SHP77 treated with DMSO at 0.1 percent for 48 hours (cell line): Measurements from ENCODE around the gene TBC1D21.

Experiments
- DNase-seq: peaks from one replicate; lab custom pipeline; 2025; lab: John Stamatoyannopoulos, UW

TBC1D21 gene

GRCh38 chr15:73873456-73873855 lies at the start of gene TBC1D21:
Gene TBC1D21, plus strand, starts transcription at chr15:73873564. Its CDS starts 146 bp downstream, at chr15:73873710.
- DNase-seq, result no peak

DNA sequence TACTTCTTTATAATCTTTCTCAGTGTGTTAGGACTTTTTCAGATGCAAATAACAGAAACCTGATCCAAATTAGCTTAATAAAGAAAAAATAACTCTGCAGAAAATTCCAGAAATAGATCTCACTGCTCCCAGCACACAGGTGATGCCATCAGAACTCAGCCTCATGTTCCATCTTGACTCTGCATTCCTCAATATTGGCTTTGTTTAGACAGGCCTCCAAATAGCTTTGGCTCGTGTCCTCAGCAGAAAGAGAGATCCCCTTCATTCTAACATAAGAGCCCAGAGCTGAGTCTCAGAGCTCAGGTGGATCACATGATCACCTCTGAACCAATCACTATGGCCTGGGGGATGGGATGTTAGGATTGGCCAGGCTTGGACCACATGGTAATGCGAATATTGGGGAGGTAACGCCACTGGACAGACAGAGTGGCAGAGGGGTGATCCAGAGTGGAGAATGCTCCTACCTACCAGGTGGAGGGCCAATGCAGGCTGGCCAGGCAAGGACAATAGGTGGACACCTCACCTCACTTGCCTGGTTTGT lies 46.6 kb upstream of the TBC1D21 start:
- DNase-seq, result no peak

GRCh38 chr15:73829523-73829922 lies 43.8 kb upstream of the TBC1D21 start:
- no peak for DNase-seq

DNA sequence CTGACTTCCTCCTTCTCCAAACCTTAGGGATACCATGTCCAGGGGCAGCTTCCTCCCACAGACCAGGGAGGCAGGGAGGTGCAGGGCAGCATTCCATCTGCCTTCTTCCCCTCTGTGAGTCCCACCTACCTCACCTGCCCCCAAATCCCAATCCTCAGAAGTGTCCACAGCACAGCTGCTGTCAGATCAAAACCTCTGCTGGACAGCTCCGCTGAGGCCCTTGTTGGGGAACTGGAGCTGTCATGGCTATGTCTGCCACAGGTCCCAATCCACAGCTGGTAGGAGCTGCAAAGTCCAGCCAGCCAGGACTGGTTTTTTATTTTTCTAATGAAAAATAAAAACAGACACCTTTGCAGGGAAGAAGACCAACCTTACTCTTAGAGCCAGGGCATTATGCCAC lies 40.7 kb upstream of the TBC1D21 start:
- no peak for DNase-seq

DNA sequence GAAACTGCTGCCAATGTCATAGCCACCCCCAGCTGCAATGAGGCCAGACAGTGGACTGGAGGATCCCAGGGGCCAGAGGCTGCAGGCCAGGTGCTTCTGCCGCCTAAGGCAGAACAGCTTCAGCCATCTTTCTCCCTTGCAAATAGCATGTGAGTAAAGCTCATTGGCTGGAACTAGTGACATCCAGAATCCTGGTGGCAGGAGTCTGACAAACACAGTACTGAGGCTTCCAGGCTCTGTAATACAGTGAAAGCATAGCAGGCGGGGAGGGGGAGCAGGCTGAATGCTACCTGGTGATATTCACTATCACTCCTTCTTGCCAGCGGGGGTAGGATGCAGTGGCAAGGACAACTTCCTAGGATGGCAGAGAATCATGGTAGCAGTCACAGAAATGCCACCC lies 36.5 kb upstream of the TBC1D21 start:
- DNase-seq, result no peak

DNA sequence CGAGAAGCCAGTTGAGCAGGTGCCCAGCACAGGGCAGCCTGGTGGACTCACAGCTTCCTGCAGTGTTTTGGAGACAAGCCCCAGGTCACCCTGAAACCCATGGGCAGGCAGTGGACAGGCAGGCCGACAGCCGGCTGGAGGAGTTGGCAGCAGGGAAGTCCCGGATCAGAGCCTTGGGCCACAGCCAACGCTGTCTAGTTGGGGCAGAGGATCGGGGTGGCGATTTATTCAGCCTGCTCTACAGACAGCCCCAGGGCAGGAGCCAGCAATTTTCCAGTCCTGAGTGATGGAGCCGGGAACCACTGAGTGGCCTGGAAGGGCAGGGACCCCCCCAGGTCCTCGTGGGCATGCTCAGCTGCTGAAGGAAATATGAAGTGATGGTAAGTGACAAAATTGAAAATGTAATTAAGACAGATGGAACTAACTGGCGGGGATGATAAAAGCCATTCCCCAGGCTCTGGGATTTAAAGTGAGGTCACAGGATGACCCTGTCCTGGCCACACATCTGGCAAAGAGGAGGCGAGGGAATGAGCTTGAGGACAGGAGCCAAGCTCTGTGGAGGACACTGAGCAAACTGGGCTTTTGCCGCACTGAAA lies 34.4 kb upstream of the TBC1D21 start:
- no peak for DNase-seq

- DNase-seq, result no peak
These were observed 33.5 kb upstream of the TBC1D21 start for GRCh38 chr15:73839699-73840377.

DNA sequence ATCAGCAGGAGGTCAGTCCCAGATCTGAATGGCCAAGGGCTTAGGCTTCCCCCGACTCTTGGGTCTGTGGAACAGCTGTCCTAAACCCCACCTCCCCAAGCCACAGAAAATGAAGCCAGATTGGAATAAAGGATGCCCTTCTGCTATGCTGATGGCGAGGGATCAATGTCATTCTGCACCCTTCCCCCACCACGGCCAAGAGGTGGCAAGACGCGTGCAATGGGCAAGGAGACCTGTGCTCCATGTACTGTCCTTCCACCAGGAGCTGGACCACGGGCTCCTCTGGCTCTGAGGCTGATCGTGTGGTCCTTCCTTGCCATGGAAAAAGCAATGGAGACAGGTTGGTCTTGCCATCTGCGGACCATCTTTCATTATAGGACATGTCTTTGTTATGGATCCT lies 32.6 kb upstream of the TBC1D21 start:
- DNase-seq, result no peak

GRCh38 chr15:73841756-73842725 lies 31.3 kb upstream of the TBC1D21 start:
- no peak for DNase-seq

- DNase-seq, result no peak
These were observed 29.6 kb upstream of the TBC1D21 start for GRCh38 chr15:73843787-73844186.

DNA sequence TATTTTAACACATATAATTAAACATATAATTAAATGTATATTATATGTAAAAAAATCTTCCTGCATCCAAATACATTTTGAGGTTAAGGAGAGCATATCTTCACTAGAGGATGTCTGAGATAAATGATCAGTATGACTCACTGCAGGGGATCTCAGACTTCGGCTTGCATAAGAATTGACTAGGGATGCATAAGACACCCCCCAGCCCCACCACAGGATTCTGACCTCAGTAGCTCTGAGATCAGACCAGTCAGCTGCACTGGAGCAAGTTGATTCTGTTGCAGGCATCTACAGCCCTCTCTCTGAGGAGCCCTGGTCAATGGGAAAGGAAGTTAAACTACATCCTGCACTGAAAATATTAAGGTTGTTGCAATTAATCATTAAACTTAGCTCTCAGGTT lies 29.0 kb upstream of the TBC1D21 start:
- DNase-seq, result no peak

DNA sequence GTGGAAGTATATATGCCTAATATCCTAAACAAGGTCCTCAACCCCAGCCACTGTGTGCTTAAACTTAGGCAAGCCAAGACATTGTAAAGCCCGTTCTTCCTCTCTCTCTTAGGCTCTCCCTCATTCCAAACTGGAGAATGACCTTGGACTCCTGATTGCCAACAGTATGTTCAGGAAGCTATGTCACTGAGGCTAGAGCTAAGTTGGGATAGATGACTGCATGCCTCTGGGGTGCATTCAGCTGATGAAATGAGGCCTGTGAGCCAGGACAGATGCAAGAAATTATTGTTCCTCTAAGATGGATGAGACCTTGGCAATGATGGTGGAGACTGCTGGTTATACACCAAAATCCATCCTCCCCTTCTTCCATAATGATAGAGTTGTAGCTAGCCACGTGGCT lies 27.9 kb upstream of the TBC1D21 start:
- no peak for DNase-seq

DNA sequence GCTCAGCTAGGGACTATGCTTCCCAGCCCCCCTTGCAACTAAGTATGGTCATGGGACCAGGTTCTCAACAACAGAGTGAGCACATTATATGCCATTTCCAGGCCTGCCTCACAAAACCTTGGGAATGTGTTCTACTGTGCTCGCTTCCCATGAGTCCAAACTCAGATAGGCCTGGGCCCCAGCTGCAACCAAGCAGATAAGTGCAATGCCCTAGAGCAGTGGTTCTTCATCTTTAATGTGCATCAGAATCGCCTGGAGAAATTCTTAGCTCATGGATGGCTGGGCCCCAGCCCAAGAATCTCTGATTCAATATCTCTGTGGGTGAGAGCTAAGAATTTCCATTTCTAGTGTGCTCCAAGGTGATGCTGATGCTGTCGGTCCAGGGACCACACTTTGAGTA lies 27.5 kb upstream of the TBC1D21 start:
- DNase-seq, result no peak

DNA sequence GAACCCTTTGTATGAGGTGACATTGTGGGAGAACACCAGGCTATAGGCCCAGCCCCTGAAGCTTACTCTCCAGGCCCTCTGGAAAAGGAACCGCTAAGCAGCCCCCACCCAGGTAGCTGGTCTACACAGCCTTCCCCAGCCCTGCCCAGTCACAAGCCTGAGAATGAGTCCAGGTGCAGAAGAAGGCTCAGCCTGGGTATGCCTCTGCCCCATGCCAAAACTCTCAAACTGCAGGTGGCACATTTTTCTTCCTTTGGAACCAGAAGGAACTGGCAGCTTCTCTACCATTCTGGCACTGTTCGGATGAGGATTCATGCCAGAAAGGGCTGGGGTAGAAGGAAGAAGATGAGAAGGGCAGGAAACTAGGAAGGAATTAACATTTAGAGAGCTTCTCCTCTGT lies 23.7 kb upstream of the TBC1D21 start:
- no peak for DNase-seq

DNA sequence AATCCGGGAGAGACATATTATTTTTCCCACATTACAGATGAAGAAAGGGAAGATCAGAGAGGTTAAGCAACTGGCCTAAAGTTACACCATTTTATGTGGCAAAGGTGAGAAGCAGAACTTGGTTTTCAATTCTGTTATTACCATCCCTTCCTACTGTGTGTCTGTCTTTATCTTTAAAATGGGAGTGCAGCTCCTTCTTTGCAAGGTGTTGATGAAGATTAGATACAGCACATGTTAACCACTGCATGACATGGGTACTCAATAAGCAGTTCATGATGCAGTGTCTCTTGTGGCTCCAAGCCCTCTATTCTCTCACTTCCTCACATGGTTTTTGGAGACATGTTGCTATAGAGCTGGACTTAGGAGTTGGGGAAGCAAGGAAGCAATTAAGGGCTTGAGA lies 23.1 kb upstream of the TBC1D21 start:
- DNase-seq, result no peak

- DNase-seq, result no peak
These were observed 21.7 kb upstream of the TBC1D21 start for GRCh38 chr15:73851689-73852088.

DNA sequence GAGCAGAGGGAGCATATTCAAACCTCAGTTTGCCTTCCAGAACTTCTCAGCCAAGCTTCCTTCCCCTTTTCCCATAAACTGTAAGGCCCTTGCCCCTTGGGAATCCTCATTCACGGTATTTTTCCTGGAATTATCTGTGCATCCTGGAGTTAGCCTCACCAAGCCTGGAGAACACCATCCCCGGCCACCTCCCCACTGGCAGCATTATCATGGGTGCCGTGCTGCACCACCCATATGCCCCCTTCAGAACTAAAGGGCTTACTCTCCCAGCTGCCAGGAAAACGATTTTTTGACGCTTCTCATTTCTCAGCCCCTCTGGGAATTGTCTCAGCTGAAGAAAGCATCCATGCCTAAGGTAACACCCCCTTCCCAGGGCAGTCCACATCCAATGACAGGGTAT lies 20.9 kb upstream of the TBC1D21 start:
- DNase-seq, result no peak

GRCh38 chr15:73854265-73854664 lies 19.1 kb upstream of the TBC1D21 start:
- no peak for DNase-seq

DNA sequence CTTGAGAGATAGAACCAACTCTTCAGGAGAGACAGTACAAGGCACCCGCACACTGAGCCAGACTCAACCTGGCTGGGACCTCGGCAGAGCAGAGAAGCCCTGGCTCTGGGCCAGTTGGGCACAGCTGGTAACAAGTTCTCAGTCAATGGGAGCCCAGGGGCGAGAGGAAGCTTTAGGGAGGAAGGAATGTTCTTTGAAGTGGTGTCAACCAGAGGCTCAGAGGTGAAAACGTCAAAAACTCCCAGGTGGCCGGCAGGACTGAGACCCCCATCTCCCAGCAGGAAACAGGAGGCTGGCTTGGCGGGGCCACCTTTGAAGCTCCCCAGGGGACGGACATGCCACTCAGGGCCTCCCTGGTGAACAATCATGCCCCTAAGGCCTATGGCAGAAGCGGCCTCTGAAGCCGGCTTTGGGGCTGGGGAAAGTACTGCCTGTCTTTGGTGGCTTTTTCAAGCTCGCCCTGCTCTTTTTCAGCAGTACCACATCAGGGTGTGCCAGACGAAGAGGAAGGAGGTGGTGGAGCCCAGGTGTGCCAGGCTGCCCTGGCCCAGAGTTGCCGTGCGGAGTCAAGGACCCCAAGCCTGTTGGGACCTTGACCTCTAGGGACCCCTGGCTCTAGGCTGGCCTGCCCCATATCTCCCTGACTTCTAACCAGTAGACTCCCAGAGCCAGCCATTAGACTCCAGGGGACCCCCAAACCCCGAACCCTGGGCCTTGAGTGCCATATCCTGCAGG lies 16.7 kb upstream of the TBC1D21 start:
- DNase-seq, result no peak

DNA sequence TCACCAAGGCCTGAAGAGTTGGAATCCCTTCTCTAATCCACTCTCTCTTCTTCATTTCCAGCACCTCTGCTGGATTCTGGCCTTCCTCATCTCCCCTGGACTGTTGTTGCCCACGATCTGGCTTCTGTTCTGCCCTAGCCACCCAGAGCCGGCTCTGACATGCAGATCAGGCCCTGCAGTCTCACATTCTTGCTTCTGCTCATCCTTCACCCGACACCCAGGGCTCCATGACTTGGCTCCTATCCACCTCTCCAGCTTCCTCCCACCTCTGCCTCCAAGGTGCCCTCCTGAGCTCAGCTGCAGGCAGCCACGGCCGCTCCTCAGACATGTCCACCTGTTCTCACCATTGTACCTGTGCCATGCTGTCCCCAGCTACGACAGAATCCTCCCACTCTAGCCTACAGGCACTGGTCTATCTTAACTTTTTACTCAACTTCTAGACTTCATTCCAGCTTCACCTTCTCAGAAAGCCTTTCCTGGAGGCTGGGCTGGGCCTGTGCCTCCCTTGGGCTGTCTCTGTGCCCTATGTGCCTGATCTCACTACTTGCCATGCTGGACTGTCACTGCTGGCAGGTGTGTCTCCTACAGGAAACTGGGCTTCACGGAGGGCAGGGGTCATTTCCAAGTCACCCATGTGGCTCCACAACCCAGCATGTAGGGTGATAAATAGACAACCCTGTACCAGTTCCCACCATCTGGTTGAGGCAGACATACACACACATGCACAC lies 16.0 kb upstream of the TBC1D21 start:
- no peak for DNase-seq

GRCh38 chr15:73858062-73858461 lies 15.3 kb upstream of the TBC1D21 start:
- DNase-seq, result no peak
